GM18861 (cell line): Measurements from ENCODE around the gene TSPAN4.

Experiments
- ATAC-seq: cut with Tn5 transposase; IDR thresholded peaks from one replicate; pipeline ENCODE4 v1.9.1; 2021; ENCODE audit not compliant: unreplicated experiment

The TSPAN4 gene

GRCh38 chr11:863023-863909, 20.6 kb downstream of the TSPAN4 start:
- ATAC-seq = no peak

- no peak for ATAC-seq
Observed at GRCh38 chr11:863910-864827, 21.5 kb downstream of the TSPAN4 start.

- no peak for ATAC-seq
Observed at GRCh38 chr11:864898-865297, 22.2 kb downstream of the TSPAN4 start.

GRCh38 chr11:865462-866430, 23.1 kb downstream of the TSPAN4 start:
- no peak for ATAC-seq

GRCh38 chr11:866481-866880, 23.8 kb downstream of the TSPAN4 start:
- no peak for ATAC-seq

GRCh38 chr11:867856-868358, 25.3 kb downstream of the TSPAN4 start:
- ATAC-seq = no peak

- ATAC-seq = no peak
Observed at GRCh38 chr11:868394-868793, 25.7 kb downstream of the TSPAN4 start.

- ATAC-seq = no peak
Observed at GRCh38 chr11:868802-869201, 26.1 kb downstream of the TSPAN4 start.

GRCh38 chr11:869399-870126, 26.9 kb downstream of the TSPAN4 start:
- no peak for ATAC-seq

- no peak for ATAC-seq
Observed at GRCh38 chr11:870127-870413, 27.4 kb downstream of the TSPAN4 start.

GRCh38 chr11:870418-870817, 27.8 kb downstream of the TSPAN4 start:
- ATAC-seq = no peak

- no peak for ATAC-seq
Observed at GRCh38 chr11:871472-871871, 28.8 kb downstream of the TSPAN4 start.

GRCh38 chr11:872799-873198, 30.1 kb downstream of the TSPAN4 start:
- ATAC-seq = no peak

GRCh38 chr11:873706-874105, 31.1 kb downstream of the TSPAN4 start:
- ATAC-seq = no peak

GRCh38 chr11:875203-875602, 32.6 kb downstream of the TSPAN4 start:
- no peak for ATAC-seq

- ATAC-seq = no peak
Observed at GRCh38 chr11:875769-876301, 33.2 kb downstream of the TSPAN4 start.

- no peak for ATAC-seq
Observed at GRCh38 chr11:876545-876944, 33.9 kb downstream of the TSPAN4 start.

GRCh38 chr11:877565-877964, 34.9 kb downstream of the TSPAN4 start:
- no peak for ATAC-seq

- ATAC-seq = no peak
Observed at GRCh38 chr11:880447-880846, 37.8 kb downstream of the TSPAN4 start.

GRCh38 chr11:882596-882995, 39.9 kb downstream of the TSPAN4 start:
- no peak for ATAC-seq
